Stomach (tissue), 4 donors: ENCODE measurements around the gene MCF2L.

Experiments
- CTCF ChIP-seq, 7 experiments: fragments of 450-650 bp in 4 of 7; fragments of 200-600 bp in 3 of 7; sonication (generic) in 3 of 7; IDR thresholded peaks; one replicate each; pipeline ENCODE4 v1.5.1; 2016 to 2019; ENCODE audit warnings: antibody characterized with exemption in 7 of 7, control low read depth in 2 of 7, mild to moderate bottlenecking in 1 of 7
- POLR2A ChIP-seq, 4 donors: fragments of 450-650 bp; IDR thresholded peaks; one replicate each; pipeline ENCODE4 v1.6.1; 2016; ENCODE audit warnings: antibody characterized with exemption in 4 of 4, control low read depth in 2 of 4, mild to moderate bottlenecking in 1 of 4, moderate library complexity in 1 of 4

GRCh38 chr13:112999414-113000177 is 30.6 kb downstream of the MCF2L start:
- TF ChIP-seq POLR2A (IDR thresholded peaks at IDR 0.05) = no peak
- no peak for TF ChIP-seq CTCF (IDR thresholded peaks at IDR 0.05)
